GM19397 (cell line): Measurements from ENCODE around the gene LGALS1.
"Not testable (repeated sequence)": the region's sequence is repeated elsewhere in the genome, so short reads cannot be mapped to it uniquely, and the experiment has no call there.

Experiments used
- ATAC-seq: cut with Tn5 transposase; IDR thresholded peaks from one replicate; pipeline ENCODE4 v1.9.1; 2021; ENCODE audit warnings: mild to moderate bottlenecking, moderate library complexity; ENCODE audit not compliant: unreplicated experiment

Gene LGALS1

DNA sequence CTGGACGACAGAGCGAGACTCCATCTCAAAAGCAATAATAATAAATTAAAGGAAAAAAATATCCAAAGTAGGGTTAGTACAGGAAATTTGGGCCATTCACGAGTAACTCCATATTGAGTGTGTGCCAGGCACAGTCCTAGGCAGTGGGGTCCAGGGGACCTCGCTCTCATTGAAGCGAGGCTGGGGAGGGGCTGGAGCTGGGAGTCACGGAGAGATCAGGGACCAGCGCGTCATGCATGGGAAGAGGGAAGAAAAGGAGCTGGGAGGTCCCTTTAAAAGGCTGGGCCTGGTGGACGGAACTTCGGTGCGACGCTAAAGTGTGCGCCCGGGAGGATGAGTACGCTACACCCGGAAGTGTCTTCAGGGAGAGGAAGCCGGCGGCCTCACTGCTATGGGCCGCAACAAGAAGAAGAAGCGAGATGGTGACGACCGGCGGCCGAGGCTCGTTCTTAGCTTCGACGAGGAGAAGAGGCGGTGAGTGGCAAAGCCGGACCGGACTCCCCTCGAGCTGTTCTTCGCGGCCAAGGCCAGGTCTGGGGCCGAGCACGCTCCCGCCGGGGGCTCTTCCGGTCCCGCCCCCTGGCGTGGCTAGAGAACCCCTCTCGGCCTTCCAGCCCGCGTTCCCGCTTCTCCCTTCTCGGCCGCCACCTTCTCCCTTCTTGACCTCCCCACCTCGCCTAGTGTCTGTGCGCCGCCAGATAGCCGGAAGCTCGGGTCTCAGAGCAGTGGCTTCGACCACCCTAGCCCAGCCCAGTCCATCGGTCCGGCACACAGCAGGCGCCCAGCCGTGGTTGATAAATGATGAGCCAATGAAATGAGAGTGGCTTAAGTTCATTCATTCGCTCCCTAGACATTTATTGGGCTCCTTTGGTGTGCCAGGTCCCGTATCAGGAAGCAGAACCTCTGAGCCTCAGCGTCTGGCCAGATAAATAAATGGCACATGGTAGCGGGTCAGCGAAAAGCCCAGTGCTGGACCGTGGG, 10.9 kb downstream of the LGALS1 start, which contains the start of gene NOL12:
TSS of gene NOL12 (plus strand) at position 342 of the 981 bp plus-strand sequence. CDS start at position 392, 50 bp downstream.
- ATAC-seq: peak; percentile 80

- no peak for ATAC-seq
These were observed 15.0 kb downstream of the LGALS1 start for GRCh38 chr22:37690407-37690806.

DNA sequence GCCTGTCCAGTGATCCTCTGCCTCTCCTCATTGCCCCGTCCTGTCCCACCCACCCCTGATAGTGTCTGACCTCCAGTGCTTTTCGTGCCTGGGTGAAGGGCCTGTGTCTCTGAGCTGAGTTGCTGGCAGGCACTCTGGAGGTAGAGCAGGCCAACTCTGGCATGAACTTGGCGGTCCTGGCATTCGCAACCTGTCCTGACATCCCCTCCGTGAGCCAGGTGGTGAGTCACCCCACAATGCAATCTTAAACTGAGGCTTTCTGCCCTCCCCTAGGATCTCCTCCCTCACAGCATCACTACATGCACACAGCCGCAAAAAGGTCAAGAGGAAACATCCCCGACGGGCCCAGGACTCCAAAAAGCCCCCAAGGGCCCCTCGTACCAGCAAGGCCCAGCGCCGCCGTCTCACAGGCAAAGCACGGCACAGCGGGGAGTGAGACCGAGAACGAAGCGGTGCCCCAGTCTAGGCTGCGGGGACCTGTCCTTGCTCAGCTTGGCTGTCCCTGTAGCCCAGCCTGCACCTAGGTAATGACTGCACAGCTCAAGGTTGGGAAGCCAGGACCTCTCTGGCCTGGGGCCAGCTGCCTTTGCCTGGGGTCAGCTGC, 15.6 kb downstream of the LGALS1 start:
- no peak for ATAC-seq

DNA sequence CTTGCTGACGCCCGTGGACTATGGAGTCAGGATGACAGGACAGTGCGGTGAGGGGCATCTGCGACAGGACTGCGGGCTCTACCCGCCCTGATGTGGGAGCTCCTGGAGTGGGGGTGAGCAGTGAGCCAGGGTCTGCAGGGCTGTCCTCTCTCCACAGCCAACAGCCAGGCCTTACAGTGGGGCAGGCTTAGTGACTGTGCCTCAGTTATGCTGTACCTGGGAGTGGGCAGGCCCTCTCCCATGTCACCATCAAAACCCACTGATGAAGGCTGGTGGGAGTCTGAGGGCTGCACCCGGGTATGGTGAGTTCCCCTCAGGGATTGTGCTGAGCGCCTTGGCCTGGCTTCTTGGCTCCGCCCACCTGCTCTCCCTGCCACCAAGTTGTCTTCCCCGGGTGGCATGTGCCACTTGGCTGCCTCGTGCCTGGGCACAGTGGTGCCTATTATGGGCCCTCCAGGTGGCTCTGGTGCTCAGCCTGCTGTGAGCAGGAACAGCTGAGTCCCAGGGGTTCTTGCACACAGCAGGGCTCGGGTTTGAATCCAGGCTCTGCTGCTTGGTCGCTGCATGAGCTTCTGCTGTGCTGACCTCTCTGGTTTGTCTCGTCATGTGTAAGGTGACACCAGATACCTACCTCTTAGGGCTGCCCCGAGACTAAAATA, 17.3 kb downstream of the LGALS1 start:
- ATAC-seq: no peak

DNA sequence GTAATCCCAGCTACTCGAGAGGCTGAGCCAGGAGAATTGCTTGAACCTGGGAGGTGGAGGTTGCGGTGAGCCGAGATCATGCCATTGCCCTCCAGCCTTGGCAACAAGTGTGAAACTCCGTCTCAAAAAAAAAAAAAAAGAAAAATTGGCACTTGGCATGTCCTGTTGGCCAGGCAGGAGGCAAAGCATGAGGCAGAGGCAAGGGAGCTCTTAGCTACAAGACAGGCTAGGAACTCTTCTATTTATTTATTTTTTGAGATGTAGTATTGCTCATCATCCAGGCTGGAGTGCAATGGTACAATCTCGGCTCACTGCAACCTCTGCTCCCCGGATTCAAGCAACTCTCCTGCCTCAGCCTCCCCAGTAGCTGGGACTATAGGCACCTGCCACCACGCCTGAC, 18.7 kb downstream of the LGALS1 start:
- ATAC-seq: not testable (repeated sequence)

GRCh38 chr22:37696260-37696656, 20.8 kb downstream of the LGALS1 start:
- not testable (repeated sequence) for ATAC-seq

DNA sequence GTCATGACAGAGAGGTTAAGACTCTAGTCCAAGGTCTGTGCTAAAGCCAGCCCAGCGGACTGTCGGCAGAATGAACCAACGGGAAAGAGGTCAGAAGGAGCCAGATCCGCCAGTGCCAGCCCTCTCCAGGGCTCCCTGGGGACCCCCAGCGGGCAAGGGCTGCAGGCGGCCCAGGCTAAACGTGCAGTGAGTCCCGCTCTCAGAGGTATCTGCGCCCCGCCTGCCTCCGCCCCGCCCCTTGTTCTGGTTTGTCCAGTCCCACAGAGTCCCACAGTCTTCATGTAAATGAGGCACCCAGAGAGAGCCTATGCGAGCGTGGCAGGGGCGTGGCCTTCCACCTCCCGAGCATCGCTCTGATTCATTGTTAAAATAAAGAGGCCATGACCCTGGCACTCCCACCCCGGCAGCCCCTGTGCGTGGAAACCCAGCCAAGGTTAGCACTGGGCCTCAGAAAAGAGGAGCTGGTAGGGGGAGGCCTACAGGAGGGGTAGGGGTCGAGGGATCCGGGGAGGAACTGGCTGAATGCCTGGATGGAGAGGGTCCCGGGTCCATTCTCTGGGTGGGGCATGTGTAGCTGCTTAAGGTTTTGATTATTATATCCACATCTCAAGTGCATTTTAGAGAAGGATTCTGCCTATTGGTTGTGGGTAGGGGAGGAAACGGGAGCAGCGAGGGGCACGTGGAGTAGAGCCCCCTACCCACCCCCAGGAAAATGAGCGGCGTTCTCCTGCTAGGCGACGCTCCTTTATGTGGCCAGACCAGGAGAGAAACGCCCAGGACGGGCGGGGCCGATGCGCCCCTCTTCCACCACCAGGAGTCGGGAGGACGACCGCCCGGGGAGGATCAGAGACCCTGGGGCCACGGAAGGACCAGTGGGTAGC, 21.5 kb downstream of the LGALS1 start, which contains the start of gene TRIOBP:
TSS of gene TRIOBP (plus strand) at position 392 of the 881 bp plus-strand sequence. CDS start 4,318 bp downstream, outside the sequence.
- ATAC-seq: peak; percentile 78

- no peak for ATAC-seq
These were observed 22.1 kb downstream of the LGALS1 start for GRCh38 chr22:37697538-37697835.

DNA sequence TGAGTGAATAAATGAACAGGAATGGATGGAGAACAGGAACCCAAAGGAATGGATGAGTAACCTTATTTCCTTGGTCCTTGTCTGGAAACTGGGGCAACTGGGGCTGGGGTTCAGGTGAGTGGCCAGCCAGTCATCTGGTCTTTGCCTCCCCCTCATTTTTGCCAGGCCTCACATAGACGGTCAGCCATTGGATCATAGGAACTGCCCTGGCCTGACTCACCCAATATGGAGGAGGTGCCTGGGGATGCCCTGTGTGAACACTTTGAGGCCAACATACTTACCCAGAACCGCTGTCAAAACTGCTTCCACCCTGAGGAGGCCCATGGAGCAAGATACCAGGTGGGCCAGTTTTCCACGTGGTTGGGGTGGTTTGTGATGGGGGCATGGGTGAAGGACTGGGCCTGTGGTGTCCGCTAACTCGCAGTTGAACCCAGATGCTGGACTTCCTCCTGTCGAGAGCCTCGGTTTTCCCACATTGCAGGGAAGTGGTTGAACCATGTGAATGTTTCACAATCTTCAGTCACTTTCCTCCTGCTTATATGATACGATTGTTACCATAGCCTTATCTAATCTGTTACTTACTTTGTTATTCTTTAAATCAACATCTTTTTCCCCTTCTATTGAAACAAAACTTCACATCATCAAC, 25.8 kb downstream of the LGALS1 start:
- ATAC-seq: no peak

DNA sequence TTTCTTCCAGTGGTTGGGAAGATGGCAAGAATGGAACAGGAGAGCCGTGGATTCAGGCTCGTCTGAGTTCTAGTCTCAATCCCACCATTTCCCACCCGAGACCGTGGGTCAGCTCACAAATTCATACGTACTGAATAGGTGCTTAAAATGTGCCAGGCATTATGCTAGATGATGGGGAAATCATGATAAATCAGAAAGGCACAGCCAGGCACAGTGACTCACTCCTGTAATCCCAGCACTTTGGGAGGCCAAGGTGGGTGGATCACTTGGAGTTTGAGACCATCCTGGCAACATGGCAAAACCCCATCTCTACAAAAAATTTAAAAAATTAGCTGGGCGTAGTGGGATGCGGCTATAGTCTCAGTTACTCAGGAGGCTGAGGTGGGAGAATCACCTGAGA, 28.5 kb downstream of the LGALS1 start:
- ATAC-seq: no peak

DNA sequence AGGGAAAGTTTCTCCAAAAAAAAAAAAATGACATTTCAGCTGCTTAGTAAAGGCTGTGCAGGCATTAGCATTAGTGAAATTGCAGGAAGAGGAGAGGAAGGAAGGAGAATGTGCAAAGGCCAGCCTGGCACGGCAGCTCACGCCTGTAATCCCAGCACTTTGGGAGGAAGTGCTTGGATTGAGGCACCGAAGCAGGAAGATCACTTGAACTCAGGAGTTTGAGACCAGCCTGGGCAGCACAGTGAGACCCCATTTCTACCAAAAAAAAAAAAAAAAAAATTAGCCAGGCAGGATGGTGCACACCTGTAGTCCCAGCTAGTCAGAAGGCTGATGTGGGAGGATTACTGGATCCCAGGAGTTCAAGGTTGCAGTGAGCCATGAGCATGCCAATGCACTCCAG, 29.2 kb downstream of the LGALS1 start:
- no peak for ATAC-seq

DNA sequence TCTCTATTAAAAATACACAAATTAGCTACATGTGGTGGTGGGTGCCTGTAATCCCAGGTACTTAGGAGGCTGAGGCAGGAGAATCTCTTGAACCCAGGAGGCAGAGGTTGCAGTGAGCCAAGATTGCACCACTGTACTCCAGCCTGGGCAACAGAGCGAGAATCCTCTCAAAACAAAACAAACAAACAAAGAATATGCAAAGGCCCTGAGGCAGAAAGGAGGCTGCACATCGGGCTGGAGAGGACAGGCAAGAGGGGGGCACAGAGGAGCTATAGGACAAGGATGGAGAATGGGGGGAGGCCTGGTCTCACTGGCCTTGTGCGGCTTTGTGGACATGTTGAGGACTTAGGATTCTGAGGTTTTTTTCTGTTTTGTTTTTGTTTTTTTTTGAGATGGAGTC, 29.8 kb downstream of the LGALS1 start:
- ATAC-seq: no peak

GRCh38 chr22:37708580-37709444, 33.4 kb downstream of the LGALS1 start:
- ATAC-seq: no peak

GRCh38 chr22:37709445-37709765, 34.0 kb downstream of the LGALS1 start:
- ATAC-seq: no peak

DNA sequence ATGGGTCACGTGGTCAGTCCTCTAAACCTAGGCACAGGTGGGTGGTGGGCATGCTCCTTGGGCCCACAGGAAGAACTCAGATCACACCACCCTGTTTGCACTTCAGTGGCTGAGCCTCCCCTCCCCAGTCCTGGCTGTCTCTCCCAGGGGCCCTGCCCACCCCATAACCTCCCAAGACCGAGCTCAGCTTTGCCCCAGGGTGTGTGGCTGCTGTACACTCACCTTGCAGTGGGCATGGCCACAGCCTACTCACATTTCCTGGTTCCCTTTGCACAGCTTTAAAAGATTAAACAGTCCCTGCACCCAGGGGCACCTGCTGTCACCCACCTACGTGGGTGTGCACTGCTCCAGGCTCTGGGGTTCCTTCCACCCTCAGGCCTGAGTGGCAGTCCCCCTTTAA, 35.2 kb downstream of the LGALS1 start:
- ATAC-seq: no peak

- ATAC-seq: no peak
These were observed 36.1 kb downstream of the LGALS1 start for GRCh38 chr22:37711490-37711889.

DNA sequence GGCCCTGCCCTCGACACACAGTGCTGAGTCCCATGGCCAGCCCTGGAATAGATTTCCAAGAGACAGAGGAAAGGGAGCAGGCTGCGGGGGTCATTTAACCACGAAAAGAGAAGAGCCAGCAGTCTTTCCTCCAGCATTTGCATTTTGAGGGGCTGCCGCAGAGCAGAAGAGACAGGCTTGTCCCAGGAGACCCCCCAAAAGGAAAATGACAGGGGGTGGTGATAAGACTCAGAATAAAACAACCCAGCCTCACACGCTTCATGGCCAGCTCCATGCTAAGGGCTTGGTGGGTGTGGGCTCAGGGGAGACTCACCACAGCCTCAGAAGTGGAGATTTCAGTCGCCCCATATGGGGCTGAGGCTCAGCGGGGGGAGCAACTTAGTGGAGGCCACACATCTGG, 38.3 kb downstream of the LGALS1 start:
- no peak for ATAC-seq

- ATAC-seq: no peak
These were observed 39.2 kb downstream of the LGALS1 start for GRCh38 chr22:37714634-37715033.

GRCh38 chr22:37715760-37716159, 40.3 kb downstream of the LGALS1 start:
- ATAC-seq: no peak
